ENCODE results near the gene ABLIM3.

The ABLIM3 gene

DNA sequence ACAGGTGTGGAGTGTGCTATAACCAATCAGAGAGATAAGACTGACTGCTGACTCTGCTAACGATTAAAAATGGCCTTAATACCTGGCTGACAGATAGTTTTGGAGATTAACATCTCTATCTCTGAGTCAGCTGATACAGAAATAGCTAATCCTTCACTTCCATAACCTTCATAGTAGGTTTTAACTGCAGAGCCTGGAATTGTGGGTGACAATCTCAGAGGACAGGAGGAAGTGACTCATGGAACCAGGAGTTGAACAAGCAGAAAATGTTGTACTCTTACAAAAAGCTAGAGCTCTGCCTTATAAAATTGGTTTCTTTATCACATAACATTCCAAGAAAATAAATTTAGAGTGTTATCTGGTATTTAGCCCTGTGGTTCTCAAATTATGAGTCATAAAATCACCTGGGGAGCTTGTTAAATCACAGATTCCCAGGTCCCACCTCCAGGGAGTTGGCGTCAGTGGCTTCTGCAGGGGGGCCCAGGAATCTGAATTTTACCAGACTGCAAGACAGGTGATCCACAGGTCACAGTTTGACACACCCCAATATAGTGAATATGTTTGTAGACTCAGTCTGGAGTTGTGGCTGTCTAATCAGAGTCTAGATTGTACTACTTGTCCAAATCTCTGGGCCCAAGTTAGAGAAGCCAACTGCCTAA, 86.0 kb downstream of the ABLIM3 start:
- TF ChIP-seq, protein P1, sequence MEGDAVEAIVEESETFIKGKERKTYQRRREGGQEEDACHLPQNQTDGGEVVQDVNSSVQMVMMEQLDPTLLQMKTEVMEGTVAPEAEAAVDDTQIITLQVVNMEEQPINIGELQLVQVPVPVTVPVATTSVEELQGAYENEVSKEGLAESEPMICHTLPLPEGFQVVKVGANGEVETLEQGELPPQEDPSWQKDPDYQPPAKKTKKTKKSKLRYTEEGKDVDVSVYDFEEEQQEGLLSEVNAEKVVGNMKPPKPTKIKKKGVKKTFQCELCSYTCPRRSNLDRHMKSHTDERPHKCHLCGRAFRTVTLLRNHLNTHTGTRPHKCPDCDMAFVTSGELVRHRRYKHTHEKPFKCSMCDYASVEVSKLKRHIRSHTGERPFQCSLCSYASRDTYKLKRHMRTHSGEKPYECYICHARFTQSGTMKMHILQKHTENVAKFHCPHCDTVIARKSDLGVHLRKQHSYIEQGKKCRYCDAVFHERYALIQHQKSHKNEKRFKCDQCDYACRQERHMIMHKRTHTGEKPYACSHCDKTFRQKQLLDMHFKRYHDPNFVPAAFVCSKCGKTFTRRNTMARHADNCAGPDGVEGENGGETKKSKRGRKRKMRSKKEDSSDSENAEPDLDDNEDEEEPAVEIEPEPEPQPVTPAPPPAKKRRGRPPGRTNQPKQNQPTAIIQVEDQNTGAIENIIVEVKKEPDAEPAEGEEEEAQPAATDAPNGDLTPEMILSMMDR (IDR thresholded peaks at IDR 0.05) = no peak

DNA sequence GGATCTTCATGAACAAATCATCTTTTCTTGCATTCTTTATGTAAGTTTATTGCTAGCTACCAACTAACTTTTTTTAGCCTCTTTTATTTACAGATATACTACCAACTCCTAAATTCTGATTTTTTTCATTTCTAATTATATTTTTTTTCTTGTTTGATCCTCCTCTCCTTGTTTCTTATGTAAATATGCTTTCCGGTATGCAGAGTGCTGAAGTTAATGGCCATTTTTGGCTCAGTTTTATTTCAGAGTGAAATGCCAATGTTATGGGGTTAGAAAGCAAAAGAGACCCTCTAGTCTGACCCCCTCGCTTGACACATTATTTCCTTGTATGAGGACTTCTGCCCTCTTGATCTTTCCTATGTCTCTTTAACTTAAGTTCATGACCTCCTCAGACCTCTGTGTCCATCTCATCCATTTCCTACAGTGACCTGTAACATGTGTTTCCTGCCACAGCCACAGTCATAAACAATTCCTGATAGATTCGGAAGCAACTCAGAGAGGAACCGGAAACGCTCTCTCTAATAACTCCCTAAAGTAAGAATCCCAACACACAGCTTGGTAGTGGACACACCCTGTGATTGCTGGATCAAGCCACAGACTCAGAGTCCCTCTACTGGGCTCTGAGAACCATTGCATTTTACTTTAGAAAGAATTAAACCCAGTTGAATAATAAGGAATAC, 87.5 kb downstream of the ABLIM3 start:
- TF ChIP-seq, protein P1 (IDR thresholded peaks at IDR 0.05) = peak; percentile 82

DNA sequence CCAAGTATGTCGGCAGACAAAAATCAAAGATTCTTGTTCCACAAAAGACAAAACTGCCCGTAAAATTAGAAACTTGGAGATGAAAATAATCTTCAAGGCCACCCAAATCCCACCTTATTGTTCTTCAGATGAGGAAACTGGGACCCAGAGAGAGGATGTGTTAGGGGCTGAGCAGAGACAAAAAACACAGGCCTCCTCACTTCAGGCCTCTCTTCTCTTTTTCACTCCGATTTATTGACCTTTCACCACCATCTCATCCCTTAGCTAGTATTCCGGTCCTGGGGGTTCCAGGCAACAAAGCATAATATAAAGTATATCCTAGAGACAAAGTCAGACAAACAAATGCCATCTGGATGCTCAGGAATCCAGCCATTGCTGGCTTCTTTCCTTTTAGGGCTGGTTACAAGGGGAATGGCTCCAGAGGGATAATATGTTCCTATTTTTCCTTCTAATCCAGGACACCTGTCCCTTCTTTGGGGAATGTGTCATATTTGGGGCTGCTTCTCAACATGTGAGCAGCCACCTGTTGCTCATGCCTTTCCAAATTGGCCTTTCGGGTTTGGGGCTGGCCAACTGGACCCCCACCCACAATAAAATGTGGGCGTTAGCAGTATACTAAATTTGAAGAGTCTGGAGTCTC, 88.1 kb downstream of the ABLIM3 start:
- TF ChIP-seq, protein P1 (IDR thresholded peaks at IDR 0.05) = no peak

DNA sequence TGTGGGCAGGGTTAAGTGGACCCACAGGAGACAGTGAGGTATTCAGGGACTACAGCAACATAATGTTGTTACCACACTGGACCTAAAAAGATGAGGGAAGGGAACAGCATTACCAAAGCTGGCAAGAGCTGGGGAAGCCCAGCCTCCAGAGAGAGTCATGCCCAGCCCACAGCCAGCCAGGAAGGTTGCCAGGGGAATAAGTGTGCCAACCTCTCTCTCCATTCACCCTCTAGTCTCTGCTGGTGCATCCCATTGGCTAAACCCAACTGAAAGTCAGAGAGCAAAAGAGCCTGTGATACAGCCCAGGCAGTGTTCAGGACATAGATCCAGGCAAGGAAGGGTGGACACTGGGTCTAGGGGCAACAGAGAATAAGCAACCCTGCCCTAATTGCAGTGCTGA, 94.5 kb downstream of the ABLIM3 start:
- TF ChIP-seq, protein P1 (IDR thresholded peaks at IDR 0.05) = no peak

DNA sequence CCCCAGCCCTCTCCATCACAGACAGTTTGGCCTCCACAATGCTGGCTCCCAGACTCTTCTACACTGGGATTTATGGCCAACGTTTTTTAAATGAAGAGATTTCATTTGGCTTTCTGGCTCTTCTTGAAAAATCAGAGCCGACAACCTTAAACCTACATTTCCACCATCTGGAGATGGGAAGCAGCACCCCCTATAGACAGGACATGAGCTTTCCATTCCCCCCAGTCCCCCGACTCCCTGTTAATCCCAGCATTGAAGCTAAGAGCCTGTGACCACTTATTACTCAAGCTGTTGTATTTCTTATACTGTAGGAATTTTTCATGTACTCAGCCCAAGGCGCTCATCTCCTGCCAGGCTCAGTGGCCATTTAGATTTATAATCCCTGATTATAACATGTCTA, 96.4 kb downstream of the ABLIM3 start:
- TF ChIP-seq, protein P1 (IDR thresholded peaks at IDR 0.05) = no peak

DNA sequence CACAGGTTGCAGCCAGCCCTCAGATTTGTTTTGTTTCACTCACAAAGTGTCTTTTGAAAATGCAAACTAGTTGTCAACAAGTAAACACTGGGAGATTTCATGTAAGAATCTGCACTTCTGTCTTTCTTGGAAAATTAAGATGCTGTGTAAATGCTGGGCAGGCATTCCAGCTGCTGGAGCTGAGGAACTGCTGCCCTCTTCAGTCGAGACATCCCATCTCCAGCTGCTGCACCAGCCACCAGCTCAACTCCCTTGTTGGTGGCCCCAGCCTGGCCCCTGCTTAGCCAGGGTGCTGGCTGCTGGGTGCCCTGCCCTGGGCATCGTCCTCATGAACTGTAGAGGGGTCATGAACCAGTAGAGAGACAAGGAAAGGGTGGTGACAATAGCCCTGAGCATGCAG, 97.2 kb downstream of the ABLIM3 start:
- TF ChIP-seq, protein P1 (IDR thresholded peaks at IDR 0.05) = peak; percentile 18; the same call in 1 of the 2 replicates

DNA sequence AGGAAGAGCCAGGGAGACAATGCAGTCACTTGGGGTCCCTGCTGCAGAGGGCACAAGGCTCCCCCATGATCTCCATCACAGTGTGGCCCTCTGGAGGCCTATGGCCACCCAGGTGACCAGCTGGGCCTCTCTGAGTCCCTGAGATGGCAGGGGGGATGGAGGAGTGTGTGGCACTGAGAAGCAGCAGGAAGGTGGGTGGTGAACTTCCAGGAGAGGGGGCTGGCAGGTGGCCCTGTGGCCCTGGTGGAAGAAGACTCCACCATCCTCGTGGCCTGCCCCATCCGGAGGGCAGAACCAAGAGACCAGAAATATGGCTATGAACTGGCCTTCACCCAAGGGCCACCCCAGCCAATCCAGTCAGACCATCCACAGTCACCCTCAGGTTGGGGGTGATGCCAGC, 98.6 kb downstream of the ABLIM3 start:
- TF ChIP-seq, protein P1 (IDR thresholded peaks at IDR 0.05) = no peak

Data from LNCAP (cell line).